ENCODE results near the gene REG3A. TPM values are rescaled to one million over a fixed set of nuclear protein-coding genes. Genes with fewer than 3 reads are reported as not detected.

REG3A gene
- total and polyA plus RNA-seq, 10 of the 15 experiments (the other 5 are each of a cell fraction or from before 2014, with no cell fraction given): 0.62 TPM; not detected in 9

DNA sequence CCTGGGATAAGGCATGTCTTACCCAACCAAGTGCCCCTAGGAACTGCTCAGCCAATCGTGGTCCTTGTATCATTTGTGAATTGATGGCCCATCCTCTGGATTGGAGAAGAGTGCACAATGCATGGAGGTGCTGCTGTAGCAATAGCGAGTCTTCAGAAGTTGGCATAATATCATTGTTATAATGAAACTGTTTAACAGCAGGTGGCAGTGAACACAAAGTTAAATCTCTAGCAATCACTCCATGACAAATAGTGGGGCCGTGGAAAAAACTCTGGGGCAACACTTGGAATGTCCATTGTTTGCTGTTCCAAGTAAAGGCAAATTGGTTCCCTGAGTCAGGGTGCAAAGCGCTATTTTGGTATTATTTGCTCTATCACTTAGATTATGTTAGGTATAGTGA lies 27.9 kb downstream of the REG3A start (continued):
- TF ChIP-seq, protein P1, sequence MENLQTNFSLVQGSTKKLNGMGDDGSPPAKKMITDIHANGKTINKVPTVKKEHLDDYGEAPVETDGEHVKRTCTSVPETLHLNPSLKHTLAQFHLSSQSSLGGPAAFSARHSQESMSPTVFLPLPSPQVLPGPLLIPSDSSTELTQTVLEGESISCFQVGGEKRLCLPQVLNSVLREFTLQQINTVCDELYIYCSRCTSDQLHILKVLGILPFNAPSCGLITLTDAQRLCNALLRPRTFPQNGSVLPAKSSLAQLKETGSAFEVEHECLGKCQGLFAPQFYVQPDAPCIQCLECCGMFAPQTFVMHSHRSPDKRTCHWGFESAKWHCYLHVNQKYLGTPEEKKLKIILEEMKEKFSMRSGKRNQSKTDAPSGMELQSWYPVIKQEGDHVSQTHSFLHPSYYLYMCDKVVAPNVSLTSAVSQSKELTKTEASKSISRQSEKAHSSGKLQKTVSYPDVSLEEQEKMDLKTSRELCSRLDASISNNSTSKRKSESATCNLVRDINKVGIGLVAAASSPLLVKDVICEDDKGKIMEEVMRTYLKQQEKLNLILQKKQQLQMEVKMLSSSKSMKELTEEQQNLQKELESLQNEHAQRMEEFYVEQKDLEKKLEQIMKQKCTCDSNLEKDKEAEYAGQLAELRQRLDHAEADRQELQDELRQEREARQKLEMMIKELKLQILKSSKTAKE (IDR thresholded peaks at IDR 0.05; ENCODE audit: low read depth, poor library complexity, severe bottlenecking): no peak
- TF ChIP-seq, protein P2, sequence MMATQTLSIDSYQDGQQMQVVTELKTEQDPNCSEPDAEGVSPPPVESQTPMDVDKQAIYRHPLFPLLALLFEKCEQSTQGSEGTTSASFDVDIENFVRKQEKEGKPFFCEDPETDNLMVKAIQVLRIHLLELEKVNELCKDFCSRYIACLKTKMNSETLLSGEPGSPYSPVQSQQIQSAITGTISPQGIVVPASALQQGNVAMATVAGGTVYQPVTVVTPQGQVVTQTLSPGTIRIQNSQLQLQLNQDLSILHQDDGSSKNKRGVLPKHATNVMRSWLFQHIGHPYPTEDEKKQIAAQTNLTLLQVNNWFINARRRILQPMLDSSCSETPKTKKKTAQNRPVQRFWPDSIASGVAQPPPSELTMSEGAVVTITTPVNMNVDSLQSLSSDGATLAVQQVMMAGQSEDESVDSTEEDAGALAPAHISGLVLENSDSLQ (IDR thresholded peaks at IDR 0.05): no peak
- no peak for TF ChIP-seq STAT1 (conservative IDR thresholded peaks at IDR 0.05)

DNA sequence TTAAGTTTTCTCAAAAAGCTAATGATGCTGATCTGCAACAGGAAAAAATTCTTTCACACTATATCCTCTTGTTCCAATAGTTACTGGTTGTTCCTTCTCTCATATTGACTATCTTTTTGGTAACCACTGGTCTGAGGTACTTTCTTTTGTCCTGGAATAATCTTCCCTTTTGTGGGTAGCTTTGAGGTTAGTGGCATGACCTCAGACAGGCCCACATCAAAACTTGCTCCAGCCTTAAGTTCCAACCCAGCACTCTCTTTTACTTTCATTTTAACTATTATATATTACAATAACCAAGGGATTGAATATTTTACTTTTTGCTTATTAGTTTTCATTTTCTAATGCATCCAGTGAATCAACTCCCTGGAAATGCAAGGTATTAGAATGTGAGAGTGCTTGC lies 29.7 kb downstream of the REG3A start:
- FAIRE-seq (no peak), ATAC-seq (no peak), DNase-seq (ENCODE audit: low read depth, low spot score) (no peak)
- intact Hi-C loops (cut with micrococcal nuclease; ENCODE audit: unreplicated experiment) (no loop called here), in situ Hi-C loops (cut with MboI) (no loop called here)
- H4K20me1 ChIP-seq (ENCODE audit: control insufficient read depth, insufficient read depth): no peaks in the 10 kb centered on the region
- no peaks in the 10 kb centered on the region for H3K9me3 ChIP-seq (replicated peaks; ENCODE audit: control insufficient read depth, insufficient read depth, low read length)
- H3K79me2 ChIP-seq (ENCODE audit: control insufficient read depth, insufficient read depth, low read length): no peaks in the 10 kb centered on the region
- ChIA-PET RAD21 (ENCODE audit: unreplicated experiment) (no interaction called here), SMC1A (ENCODE audit: uncharacterized antibody, unreplicated experiment) (no interaction called here), CTCF (no interaction called here), POLR2A (no interaction called here)
- no peak overlapping the region for H2AFZ ChIP-seq (ENCODE audit: control insufficient read depth, low read depth, low read length)
- H3K4me3 ChIP-seq: no peak overlapping the region
- H3K4me2 ChIP-seq (ENCODE audit: control insufficient read depth, insufficient read depth): no peak overlapping the region
- no peak overlapping the region for H3K9ac ChIP-seq (ENCODE audit: control insufficient read depth, insufficient read depth, low read length)
- H3K27me3 ChIP-seq (replicated peaks in 1 of 2; ENCODE audit: control insufficient read depth in 2 of 2, insufficient read depth in 2 of 2, low read length in 1 of 2): no peaks in the 10 kb centered on the region
- H3K27ac ChIP-seq (ENCODE audit: control insufficient read depth, insufficient read depth): no peak overlapping the region
- no TSS peak for BruUV-seq (replicated peaks)
- no peaks in the 10 kb centered on the region for H3K4me1 ChIP-seq (ENCODE audit: control insufficient read depth, insufficient read depth, low read length)
- H3K36me3 ChIP-seq (ENCODE audit: control insufficient read depth in 2 of 2, insufficient read depth in 2 of 2, low read length in 1 of 2): no peaks in the 10 kb centered on the region
- TF ChIP-seq RELA (IDR thresholded peaks at IDR 0.05; ENCODE audit: borderline replicate concordance, partially characterized antibody) (no peak), SIX5 (IDR thresholded peaks at IDR 0.05; ENCODE audit: low read depth, low read length, severe bottlenecking) (no peak)
- TF ChIP-seq, protein P3, sequence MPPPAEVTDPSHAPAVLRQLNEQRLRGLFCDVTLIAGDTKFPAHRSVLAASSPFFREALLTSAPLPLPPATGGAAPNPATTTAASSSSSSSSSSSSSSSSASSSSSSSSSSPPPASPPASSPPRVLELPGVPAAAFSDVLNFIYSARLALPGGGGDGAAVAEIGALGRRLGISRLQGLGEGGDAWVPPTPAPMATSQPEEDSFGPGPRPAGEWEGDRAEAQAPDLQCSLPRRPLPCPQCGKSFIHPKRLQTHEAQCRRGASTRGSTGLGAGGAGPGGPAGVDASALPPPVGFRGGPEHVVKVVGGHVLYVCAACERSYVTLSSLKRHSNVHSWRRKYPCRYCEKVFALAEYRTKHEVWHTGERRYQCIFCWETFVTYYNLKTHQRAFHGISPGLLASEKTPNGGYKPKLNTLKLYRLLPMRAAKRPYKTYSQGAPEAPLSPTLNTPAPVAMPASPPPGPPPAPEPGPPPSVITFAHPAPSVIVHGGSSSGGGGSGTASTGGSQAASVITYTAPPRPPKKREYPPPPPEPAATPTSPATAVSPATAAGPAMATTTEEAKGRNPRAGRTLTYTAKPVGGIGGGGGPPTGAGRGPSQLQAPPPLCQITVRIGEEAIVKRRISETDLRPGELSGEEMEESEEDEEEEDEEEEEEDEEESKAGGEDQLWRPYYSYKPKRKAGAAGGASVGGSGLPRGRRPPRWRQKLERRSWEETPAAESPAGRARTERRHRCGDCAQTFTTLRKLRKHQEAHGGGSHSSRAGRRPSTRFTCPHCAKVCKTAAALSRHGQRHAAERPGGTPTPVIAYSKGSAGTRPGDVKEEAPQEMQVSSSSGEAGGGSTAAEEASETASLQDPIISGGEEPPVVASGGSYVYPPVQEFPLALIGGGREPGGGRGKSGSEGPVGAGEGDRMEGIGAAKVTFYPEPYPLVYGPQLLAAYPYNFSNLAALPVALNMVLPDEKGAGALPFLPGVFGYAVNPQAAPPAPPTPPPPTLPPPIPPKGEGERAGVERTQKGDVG (CRISPR knock-in tag; IDR thresholded peaks at IDR 0.05): no peak
